Tibial nerve (tissue), 4 donors: ENCODE data around the gene CMTR2. TPM values are rescaled to one million over a fixed set of nuclear protein-coding genes. Genes with fewer than 3 reads are reported as not detected.

Source experiments
- DNase-seq, 2 donors: peaks; one replicate each; pipeline ENCODE4 v3.0.0-alpha.2; 2019; ENCODE audit warnings: low spot score in 2 of 2
- H3K27ac ChIP-seq, 4 donors: fragments of 200-600 bp; sonication (generic) in 3 of 4; one replicate each; pipeline ENCODE4 v1.5.1; 2017 to 2019; ENCODE audit warnings: mild to moderate bottlenecking in 1 of 4
- H3K27me3 ChIP-seq, 2 donors: fragments of 200-600 bp; sonication (generic) in 1 of 2; one replicate each; pipeline versions ENCODE4 v1.5.1 to v1.6.0; 2017 to 2019
- H3K36me3 ChIP-seq, 3 donors: fragments of 200-600 bp; sonication (generic); one replicate each; pipeline ENCODE4 v1.5.1; 2018 to 2019
- H3K4me1 ChIP-seq, 4 donors: fragments of 200-600 bp; sonication (generic) in 3 of 4; one replicate each; pipeline ENCODE4 v1.5.1; 2017 to 2019
- H3K4me3 ChIP-seq, 4 donors: fragments of 200-600 bp; sonication (generic) in 3 of 4; one replicate each; pipeline ENCODE4 v1.5.1; 2017 to 2019; ENCODE audit warnings: mild to moderate bottlenecking in 1 of 4, moderate library complexity in 1 of 4
- H3K9me3 ChIP-seq, 4 donors: fragments of 200-600 bp; sonication (generic) in 3 of 4; one replicate each; pipeline ENCODE4 v1.5.1; 2017 to 2019
- EP300 ChIP-seq, 2 donors: sonication (generic); formaldehyde crosslinking; IDR thresholded peaks; one replicate each; pipeline ENCODE4 v1.6.1; 2017; ENCODE audit warnings: antibody characterized with exemption in 2 of 2, mild to moderate bottlenecking in 1 of 2
- POLR2A ChIP-seq, 2 donors: fragments of 450-650 bp; IDR thresholded peaks; one replicate each; pipeline ENCODE4 v1.6.1; 2017; ENCODE audit warnings: antibody characterized with exemption in 2 of 2, mild to moderate bottlenecking in 2 of 2, moderate library complexity in 2 of 2
- whole genome bisulfite sequencing, 2 donors: methylation state at CpG; one replicate each; pipeline ENCODE4 v1.1.5; 2018; 5-methylcytosine and 5-hydroxymethylcytosine counted together
- total RNA-seq, 4 donors: library from RNA; depleted of rRNA; stranded (reverse); fragments of >200 nt; gene quantifications; one replicate each; pipeline ENCODE4 v1.1.0, GENCODE V29; 2016
- TF ChIP-seq, protein P1 (sequence below), 5 experiments: fragments of 200-600 bp in 3 of 5; fragments of 450-650 bp in 2 of 5; sonication (generic) in 3 of 5; IDR thresholded peaks; one replicate each; pipeline ENCODE4 v1.5.1; 2016 to 2019; ENCODE audit warnings: antibody characterized with exemption in 5 of 5, mild to moderate bottlenecking in 3 of 5, moderate library complexity in 2 of 5

The CMTR2 gene
- total RNA-seq, 4 donors from 2014 or later, result 17.1 to 31.4 (median 22.2) TPM

DNA sequence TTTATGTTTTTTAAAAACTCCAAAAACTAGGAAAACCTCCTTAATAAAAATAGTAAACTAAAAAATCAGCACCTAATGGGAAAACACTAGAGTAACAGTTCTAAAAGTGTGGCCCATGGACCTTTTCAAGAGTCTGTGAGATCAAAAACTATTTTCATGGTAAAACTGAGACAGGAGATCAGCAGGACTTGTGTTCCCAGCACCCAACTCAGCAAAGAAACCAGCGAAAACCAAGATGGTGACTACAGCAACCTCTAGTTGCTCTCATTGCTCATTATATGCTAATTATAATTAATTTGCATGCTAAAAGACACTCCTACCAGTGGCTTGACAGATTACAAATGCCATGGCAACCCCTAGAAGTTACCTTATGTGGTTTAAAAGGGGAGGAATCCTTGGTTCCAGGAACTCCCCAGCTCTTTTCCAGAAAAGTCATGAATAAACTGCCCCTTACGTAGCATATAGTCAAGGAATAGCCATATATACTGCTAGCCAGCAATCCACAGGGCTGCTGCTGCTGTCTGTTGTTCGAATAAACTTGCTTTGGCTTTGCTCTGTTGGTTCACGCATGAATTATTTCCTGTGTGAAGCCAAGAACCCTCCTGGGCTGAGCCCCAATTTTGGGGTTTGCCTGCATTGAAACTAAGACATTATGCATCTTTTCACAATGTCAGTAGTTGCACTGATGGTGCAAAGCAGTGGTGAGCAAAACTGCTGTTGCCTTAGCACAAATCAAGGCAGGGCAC is 12.4 kb downstream of the CMTR2 start:
- 89 to 96% methylated on average over 4 of the region's 4 CpGs for WGBS, 2 donors

DNA sequence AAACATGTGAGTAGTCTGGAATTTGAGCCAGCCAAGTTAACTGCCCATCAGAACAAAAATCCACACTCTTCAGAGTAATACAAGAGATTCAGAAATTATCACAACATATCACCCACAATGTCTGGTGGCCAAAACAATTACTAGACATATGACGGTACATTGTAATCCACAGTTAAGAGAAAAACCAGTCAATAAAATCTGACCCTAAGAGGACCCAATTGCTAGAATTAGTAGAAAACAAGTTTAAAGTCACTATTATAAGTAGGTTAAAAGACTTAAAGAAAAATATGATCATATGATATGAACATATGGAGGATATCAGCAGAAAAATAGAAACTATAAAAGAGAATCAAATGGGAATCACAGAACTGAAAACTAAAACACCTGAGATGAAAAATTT is 15.8 kb downstream of the CMTR2 start:
- 94 to 95% methylated on average over 1 of the region's 1 CpG for WGBS, 2 donors
- H3K4me1 ChIP-seq, result no peaks in the 10 kb centered on the region
- TF ChIP-seq, protein P1, sequence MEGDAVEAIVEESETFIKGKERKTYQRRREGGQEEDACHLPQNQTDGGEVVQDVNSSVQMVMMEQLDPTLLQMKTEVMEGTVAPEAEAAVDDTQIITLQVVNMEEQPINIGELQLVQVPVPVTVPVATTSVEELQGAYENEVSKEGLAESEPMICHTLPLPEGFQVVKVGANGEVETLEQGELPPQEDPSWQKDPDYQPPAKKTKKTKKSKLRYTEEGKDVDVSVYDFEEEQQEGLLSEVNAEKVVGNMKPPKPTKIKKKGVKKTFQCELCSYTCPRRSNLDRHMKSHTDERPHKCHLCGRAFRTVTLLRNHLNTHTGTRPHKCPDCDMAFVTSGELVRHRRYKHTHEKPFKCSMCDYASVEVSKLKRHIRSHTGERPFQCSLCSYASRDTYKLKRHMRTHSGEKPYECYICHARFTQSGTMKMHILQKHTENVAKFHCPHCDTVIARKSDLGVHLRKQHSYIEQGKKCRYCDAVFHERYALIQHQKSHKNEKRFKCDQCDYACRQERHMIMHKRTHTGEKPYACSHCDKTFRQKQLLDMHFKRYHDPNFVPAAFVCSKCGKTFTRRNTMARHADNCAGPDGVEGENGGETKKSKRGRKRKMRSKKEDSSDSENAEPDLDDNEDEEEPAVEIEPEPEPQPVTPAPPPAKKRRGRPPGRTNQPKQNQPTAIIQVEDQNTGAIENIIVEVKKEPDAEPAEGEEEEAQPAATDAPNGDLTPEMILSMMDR (IDR thresholded peaks at IDR 0.05), result no peak
- TF ChIP-seq POLR2A (IDR thresholded peaks at IDR 0.05) (no peak), EP300 (IDR thresholded peaks at IDR 0.05) (no peak)
- H3K36me3 ChIP-seq, result peaks cover 0 to 7% (median 0%) of the 10 kb centered on the region in 3 donors
- H3K27me3 ChIP-seq, result no peaks in the 10 kb centered on the region
- peaks cover 0 to 8% (median 0%) of the 10 kb centered on the region in 4 donors for H3K9me3 ChIP-seq
- H3K4me3 ChIP-seq, result no peak overlapping the region
- no peak for DNase-seq
- H3K27ac ChIP-seq, result no peak overlapping the region

More for the DNA sequence above, 12.4 kb downstream of the CMTR2 start:
- TF ChIP-seq, protein P1 (IDR thresholded peaks at IDR 0.05), result no peak
- Histone ChIP-seq H3K9me3 (peaks cover 0 to 8% (median 0%) of the 10 kb centered on the region in 4 donors), H3K4me3 (no peak overlapping the region), H3K4me1 (no peaks in the 10 kb centered on the region), H3K36me3 (peaks cover 0 to 7% (median 0%) of the 10 kb centered on the region in 3 donors), H3K27ac (no peak overlapping the region), H3K27me3 (no peaks in the 10 kb centered on the region)
- DNase-seq, result no peak

DNA sequence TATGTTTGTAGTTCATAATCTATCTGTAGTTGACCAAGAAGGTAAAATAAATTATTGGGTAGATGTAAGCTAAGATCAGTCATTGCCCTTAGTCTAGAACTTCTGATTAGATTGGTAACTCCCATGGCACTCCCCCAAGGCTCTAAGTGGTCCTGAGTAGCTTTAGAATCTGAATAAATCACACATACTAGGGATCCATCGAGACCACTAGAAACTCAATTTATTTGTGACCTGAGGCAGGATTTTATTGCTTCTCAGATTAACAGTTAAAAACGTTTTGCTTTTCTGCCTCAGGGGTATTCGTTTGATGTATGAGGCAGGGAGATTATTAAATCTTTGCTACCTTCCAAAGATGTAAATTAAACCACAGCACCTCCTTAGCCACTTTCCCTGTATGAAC is 24.9 kb downstream of the CMTR2 start:
- no peak for DNase-seq
- WGBS, 2 donors, result 44 to 52% methylated on average over 3 of the region's 3 CpGs
- no peak overlapping the region for H3K4me3 ChIP-seq
- no peaks in the 10 kb centered on the region for H3K4me1 ChIP-seq
- H3K9me3 ChIP-seq, result no peaks in the 10 kb centered on the region
- TF ChIP-seq, protein P1 (IDR thresholded peaks at IDR 0.05), result no peak
- TF ChIP-seq POLR2A (IDR thresholded peaks at IDR 0.05), result no peak
- TF ChIP-seq EP300 (IDR thresholded peaks at IDR 0.05), result no peak
- no peaks in the 10 kb centered on the region for H3K36me3 ChIP-seq
- no peak overlapping the region for H3K27ac ChIP-seq
- no peaks in the 10 kb centered on the region for H3K27me3 ChIP-seq

DNA sequence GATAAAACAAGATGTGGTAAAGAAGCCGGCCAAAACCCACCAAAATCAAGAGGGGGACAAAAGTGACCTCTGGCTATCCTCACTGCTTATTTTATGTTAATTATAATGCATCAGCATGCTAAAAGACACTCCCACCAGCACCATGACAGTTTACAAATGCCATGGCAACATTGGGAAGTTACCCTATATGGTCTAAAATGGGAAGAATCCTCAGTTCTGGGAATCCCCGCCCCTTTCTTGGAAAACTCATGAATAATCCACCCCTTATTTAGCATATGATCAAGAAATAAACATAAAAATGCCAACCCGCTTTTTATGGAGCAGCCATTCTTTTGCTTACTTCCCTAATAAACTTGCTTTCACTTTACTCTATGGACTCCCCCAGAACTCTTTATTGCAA is 25.6 kb downstream of the CMTR2 start:
- Histone ChIP-seq H3K9me3 (no peaks in the 10 kb centered on the region), H3K36me3 (no peaks in the 10 kb centered on the region), H3K27me3 (no peaks in the 10 kb centered on the region), H3K27ac (no peak overlapping the region), H3K4me3 (no peak overlapping the region), H3K4me1 (no peaks in the 10 kb centered on the region)
- WGBS, 2 donors, result 89 to 90% methylated on average over 3 of the region's 3 CpGs
- TF ChIP-seq, protein P1 (IDR thresholded peaks at IDR 0.05), result no peak
- TF ChIP-seq EP300 (IDR thresholded peaks at IDR 0.05), result no peak
- no peak for TF ChIP-seq POLR2A (IDR thresholded peaks at IDR 0.05)
- no peak for DNase-seq

DNA sequence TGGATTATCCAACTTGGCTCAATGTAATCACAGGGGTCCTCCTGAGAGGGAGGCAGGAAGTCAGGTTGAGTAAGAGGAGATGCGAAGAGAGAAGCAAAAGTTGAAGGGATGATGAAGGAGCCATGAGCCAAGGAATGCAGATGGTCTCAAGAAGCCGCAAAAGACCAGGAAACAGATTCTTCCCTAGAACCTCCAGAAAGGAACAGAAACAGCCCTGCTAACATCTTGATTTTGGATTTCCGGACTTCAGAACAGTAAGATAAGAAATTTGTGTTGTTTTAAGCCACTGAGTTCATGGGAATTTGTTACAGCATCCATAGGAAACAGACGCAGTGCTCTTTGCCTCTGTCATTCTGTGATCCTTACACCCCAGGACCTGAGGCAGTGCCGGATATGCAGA is 26.8 kb downstream of the CMTR2 start:
- Histone ChIP-seq H3K27me3 (no peaks in the 10 kb centered on the region), H3K4me1 (no peaks in the 10 kb centered on the region), H3K27ac (no peak overlapping the region), H3K4me3 (no peak overlapping the region), H3K36me3 (no peaks in the 10 kb centered on the region), H3K9me3 (no peaks in the 10 kb centered on the region)
- no peak for DNase-seq
- TF ChIP-seq, protein P1 (IDR thresholded peaks at IDR 0.05), result no peak
- no peak for TF ChIP-seq POLR2A (IDR thresholded peaks at IDR 0.05)
- no peak for TF ChIP-seq EP300 (IDR thresholded peaks at IDR 0.05)
- whole genome bisulfite sequencing, 2 donors, result 90% methylated on average over 5 of the region's 5 CpGs
